Measurements from ENCODE around the gene ATP1B3. TPM values are rescaled to one million over a fixed set of nuclear protein-coding genes. Genes with fewer than 3 reads are reported as not detected.

ATP1B3 gene
- total RNA-seq, 1 experiment from 2014 or later, result 250 TPM

DNA sequence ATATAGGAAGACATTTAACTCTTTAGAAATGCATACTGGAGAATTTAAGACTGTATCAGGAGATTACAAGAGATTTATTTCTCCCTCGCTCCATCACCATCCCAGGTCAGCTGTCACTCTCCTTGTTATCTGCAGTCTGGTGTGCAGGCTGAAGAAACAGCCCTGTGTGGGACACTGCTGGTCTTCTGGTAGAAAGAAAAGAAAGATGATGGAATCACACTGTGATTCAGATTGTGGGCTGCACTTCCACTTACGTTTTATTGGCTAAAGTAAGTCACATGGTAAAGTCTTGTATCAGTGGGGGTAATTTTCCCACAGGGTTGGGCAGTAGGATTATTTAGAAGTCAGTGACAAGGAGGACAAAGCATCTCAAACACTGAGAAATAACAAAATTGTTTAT is 18.1 kb upstream of the ATP1B3 start:
- Mint-ChIP-seq H3K9me3 (no peaks in the 10 kb centered on the region), H3K27ac (no peak overlapping the region)

More for the DNA sequence above, 18.1 kb upstream of the ATP1B3 start:
- Histone ChIP-seq H3K9me3 (ENCODE audit: control insufficient read depth, low read depth, low read length) (no peaks in the 10 kb centered on the region), H2BK120ac (ENCODE audit: low read depth, low read length, poor library complexity, severe bottlenecking) (no peak overlapping the region), H2BK15ac (ENCODE audit: low read depth, low read length) (no peak overlapping the region), H3K27me3 (ENCODE audit: insufficient read depth, low read length) (no peaks in the 10 kb centered on the region), H3K18ac (ENCODE audit: insufficient read length, low read depth, low read length) (no peak overlapping the region), H2AFZ (ENCODE audit: low read length) (peak overlapping the region; percentile 94), H2BK12ac (ENCODE audit: insufficient read length, low read depth, low read length) (no peak overlapping the region), H3T11ph (ENCODE audit: low read length) (no peak overlapping the region), H3K79me1 (ENCODE audit: insufficient read depth, low read depth, low read length, poor library complexity, severe bottlenecking) (no peaks in the 10 kb centered on the region), H3K23me2 (ENCODE audit: insufficient read length, low read depth, low read length, poor library complexity, severe bottlenecking) (no peaks in the 10 kb centered on the region), H3K4ac (ENCODE audit: low read depth, low read length) (no peak overlapping the region), H3K23ac (ENCODE audit: insufficient read length, low read depth, low read length) (no peak overlapping the region), H2BK5ac (ENCODE audit: insufficient read length, low read length) (no peak overlapping the region), H4K91ac (ENCODE audit: insufficient read length, low read depth, low read length) (no peak overlapping the region), H2BK20ac (ENCODE audit: low read depth, low read length, poor library complexity, severe bottlenecking) (no peak overlapping the region), H4K8ac (replicated peaks; ENCODE audit: insufficient read length, low read depth, low read length) (no peak overlapping the region), H2AK5ac (ENCODE audit: insufficient read length, low read length) (no peak overlapping the region), H3K27ac (ENCODE audit: insufficient read length, low read depth, low read length) (no peak overlapping the region), H3K9ac (ENCODE audit: extremely low read depth, insufficient read length, low read length) (no peak overlapping the region), H3K79me2 (ENCODE audit: insufficient read depth, low read length) (no peaks in the 10 kb centered on the region), H4K20me1 (ENCODE audit: control insufficient read depth, insufficient read depth, insufficient read length) (no peaks in the 10 kb centered on the region), H3K4me1 (ENCODE audit: insufficient read depth, low read length) (no peaks in the 10 kb centered on the region), H3K14ac (ENCODE audit: insufficient read depth, low read length) (no peak overlapping the region), H4K5ac (ENCODE audit: insufficient read length, low read depth, low read length) (no peak overlapping the region), H3K4me2 (ENCODE audit: insufficient read depth, insufficient read length, low read length) (no peak overlapping the region), H3K56ac (ENCODE audit: insufficient read length, low read depth, low read length) (no peak overlapping the region)
- no peak for DNase-seq
- H3K4me1 Mint-ChIP-seq, result peaks cover 3 to 10% of the 10 kb centered on the region in 2 experiments; a peak in 2 of 4 replicates
- H3K36me3 Mint-ChIP-seq (ENCODE audit: insufficient read depth in 1 of 3, low read depth in 3 of 3), result no peaks in the 10 kb centered on the region
- H3K4me3 Mint-ChIP-seq, result no peak overlapping the region
- H3K27me3 Mint-ChIP-seq (ENCODE audit: low read depth), result no peaks in the 10 kb centered on the region
- TF ChIP-seq, protein P1, sequence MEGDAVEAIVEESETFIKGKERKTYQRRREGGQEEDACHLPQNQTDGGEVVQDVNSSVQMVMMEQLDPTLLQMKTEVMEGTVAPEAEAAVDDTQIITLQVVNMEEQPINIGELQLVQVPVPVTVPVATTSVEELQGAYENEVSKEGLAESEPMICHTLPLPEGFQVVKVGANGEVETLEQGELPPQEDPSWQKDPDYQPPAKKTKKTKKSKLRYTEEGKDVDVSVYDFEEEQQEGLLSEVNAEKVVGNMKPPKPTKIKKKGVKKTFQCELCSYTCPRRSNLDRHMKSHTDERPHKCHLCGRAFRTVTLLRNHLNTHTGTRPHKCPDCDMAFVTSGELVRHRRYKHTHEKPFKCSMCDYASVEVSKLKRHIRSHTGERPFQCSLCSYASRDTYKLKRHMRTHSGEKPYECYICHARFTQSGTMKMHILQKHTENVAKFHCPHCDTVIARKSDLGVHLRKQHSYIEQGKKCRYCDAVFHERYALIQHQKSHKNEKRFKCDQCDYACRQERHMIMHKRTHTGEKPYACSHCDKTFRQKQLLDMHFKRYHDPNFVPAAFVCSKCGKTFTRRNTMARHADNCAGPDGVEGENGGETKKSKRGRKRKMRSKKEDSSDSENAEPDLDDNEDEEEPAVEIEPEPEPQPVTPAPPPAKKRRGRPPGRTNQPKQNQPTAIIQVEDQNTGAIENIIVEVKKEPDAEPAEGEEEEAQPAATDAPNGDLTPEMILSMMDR (conservative IDR thresholded peaks at IDR 0.05), result no peak
- no CpG with 5 or more reads among the region's 2 CpGs for WGBS (ENCODE audit: extremely low coverage, insufficient read length, low lambda C conversion rate)

Measured in H9 (cell line).